Right cardiac atrium (tissue), 5 donors: Measurements from ENCODE around the gene TBC1D22A. TPM values are rescaled to one million over a fixed set of nuclear protein-coding genes. Genes with fewer than 3 reads are reported as not detected.

Source experiments
- ATAC-seq, 2 donors: fragments of 200-7000 bp; cut with Tn5 transposase; one replicate each; pipeline versions ENCODE4 v1.8.0 to v1.9.1; 2020; ENCODE audit warnings: moderate library complexity in 2 of 2, mild to moderate bottlenecking in 1 of 2
- DNase-seq, 3 donors: peaks; one replicate each; pipeline ENCODE4 v3.0.0-alpha.2; 2020
- H3K27ac ChIP-seq: one replicate; pipeline ENCODE4 v1.5.1; 2013; ENCODE audit warnings: mild to moderate bottlenecking, low read length, control low read depth, moderate library complexity
- H3K27me3 ChIP-seq: one replicate; pipeline ENCODE4 v1.6.1; 2013; ENCODE audit not compliant: control insufficient read depth, insufficient read depth
- H3K4me1 ChIP-seq: one replicate; pipeline ENCODE4 v1.6.1; 2013; ENCODE audit warnings: low read length; ENCODE audit not compliant: control insufficient read depth, insufficient read depth
- H3K4me3 ChIP-seq: one replicate; pipeline ENCODE4 v1.5.1; 2013; ENCODE audit warnings: low read length, control low read depth
- H3K9me3 ChIP-seq: one replicate; pipeline ENCODE4 v1.6.1; 2013; ENCODE audit warnings: low read length; ENCODE audit not compliant: control insufficient read depth
- WGBS: extraction: QIAGEN DNeasy Blood & Tissue Kit; methylation state at CpG from one replicate; pipeline ENCODE4 v1.1.7; 2013; 5-methylcytosine and 5-hydroxymethylcytosine counted together
- intact Hi-C, 4 donors: fragments of 100-400 bp; cut with DNase I; formaldehyde crosslinking; loops; one replicate each; pipeline versions ENCODE4 v1.11.0 to v1.14.0; 2022 to 2023
- polyA plus RNA-seq: library from polyadenylated mRNA; stranded (reverse); fragments of 200-250 nt; gene quantifications from one replicate; pipeline ENCODE4 v1.2.3, GENCODE V29; 2013
- total RNA-seq, 4 donors: library from RNA; stranded (reverse); fragmentation: NEBNext Ultra II Directional; extraction: Animal tissue kit (Norgen Biotek cat#: 25700); gene quantifications; one replicate each; pipeline ENCODE4 v1.2.1, GENCODE V29; 2021
- donor health status: healthy with polysubstance abuse.
- donor health status: DM: no; HTN: yes; CAD: no.
- donor health status: DM: no; HTN: no; CAD: no.
- donor health status: DM: no; HTN: yes; CAD: no; lungs with severe emphysema.
- donor health status: DM: yes; HTN: yes; CAD: no.

The TBC1D22A gene
- total and polyA plus RNA-seq, 5 donors, result 12.0 to 17.3 (median 15.7) TPM

- Histone ChIP-seq H3K4me1 (no peaks in the 10 kb centered on the region), H3K27ac (no peak overlapping the region), H3K9me3 (no peaks in the 10 kb centered on the region), H3K27me3 (no peaks in the 10 kb centered on the region), H3K4me3 (no peak overlapping the region)
- intact Hi-C loops, result no loop called here
- DNase-seq, result peak in 1 of 3 donors; percentile 30
- WGBS, result 96% methylated on average over 15 of the region's 15 CpGs
- no peak for ATAC-seq
These were observed 365.0 kb downstream of the TBC1D22A start for GRCh38 chr22:47127441-47127871.

GRCh38 chr22:47128216-47128615 is 365.8 kb downstream of the TBC1D22A start:
- no peaks in the 10 kb centered on the region for H3K4me1 ChIP-seq
- H3K9me3 ChIP-seq, result no peaks in the 10 kb centered on the region
- H3K27me3 ChIP-seq, result no peaks in the 10 kb centered on the region
- DNase-seq (no peak), ATAC-seq (no peak)
- no peak overlapping the region for H3K4me3 ChIP-seq
- WGBS, result 76% methylated on average over 5 of the region's 7 CpGs
- H3K27ac ChIP-seq, result no peak overlapping the region
- intact Hi-C loops, result no loop called here

GRCh38 chr22:47128622-47129215 is 366.3 kb downstream of the TBC1D22A start:
- DNase-seq (peak in 2 of 3 donors; percentile 36 to 42), ATAC-seq (no peak)
- Histone ChIP-seq H3K9me3 (no peaks in the 10 kb centered on the region), H3K4me1 (no peaks in the 10 kb centered on the region), H3K27ac (no peak overlapping the region), H3K4me3 (no peak overlapping the region), H3K27me3 (no peaks in the 10 kb centered on the region)
- intact Hi-C loops, result no loop called here
- 96% methylated on average over 21 of the region's 21 CpGs for WGBS

- ATAC-seq (no peak), DNase-seq (peak in 1 of 3 donors; percentile 28)
- WGBS, result 89% methylated on average over 21 of the region's 21 CpGs
- H3K4me3 ChIP-seq, result no peak overlapping the region
- no peaks in the 10 kb centered on the region for H3K4me1 ChIP-seq
- intact Hi-C loops, result no loop called here
- no peaks in the 10 kb centered on the region for H3K27me3 ChIP-seq
- H3K27ac ChIP-seq, result no peak overlapping the region
- no peaks in the 10 kb centered on the region for H3K9me3 ChIP-seq
These were observed 367.6 kb downstream of the TBC1D22A start for GRCh38 chr22:47129902-47130635.

GRCh38 chr22:47130883-47131631 is 368.6 kb downstream of the TBC1D22A start:
- Histone ChIP-seq H3K27me3 (no peaks in the 10 kb centered on the region), H3K4me3 (no peak overlapping the region), H3K9me3 (no peaks in the 10 kb centered on the region), H3K4me1 (no peaks in the 10 kb centered on the region), H3K27ac (no peak overlapping the region)
- intact Hi-C loops, result no loop called here
- 89% methylated on average over 16 of the region's 16 CpGs for WGBS
- DNase-seq, result peak in 1 of 3 donors; percentile 30
- ATAC-seq, result no peak

- no peaks in the 10 kb centered on the region for H3K27me3 ChIP-seq
- intact Hi-C loops, result no loop called here
- peak in 2 of 3 donors; percentile 42 to 44 for DNase-seq
- WGBS, result 95% methylated on average over 21 of the region's 21 CpGs
- H3K27ac ChIP-seq, result no peak overlapping the region
- no peak for ATAC-seq
- H3K4me3 ChIP-seq, result no peak overlapping the region
- H3K9me3 ChIP-seq, result no peaks in the 10 kb centered on the region
- no peaks in the 10 kb centered on the region for H3K4me1 ChIP-seq
These were observed 369.4 kb downstream of the TBC1D22A start for GRCh38 chr22:47131632-47132427.

- intact Hi-C loops, result no loop called here
- 86% methylated on average over 13 of the region's 13 CpGs for WGBS
- no peak overlapping the region for H3K27ac ChIP-seq
- DNase-seq (peak in 2 of 3 donors; percentile 32 to 42), ATAC-seq (no peak)
- no peaks in the 10 kb centered on the region for H3K27me3 ChIP-seq
- no peaks in the 10 kb centered on the region for H3K9me3 ChIP-seq
- H3K4me3 ChIP-seq, result no peak overlapping the region
- no peaks in the 10 kb centered on the region for H3K4me1 ChIP-seq
These were observed 370.0 kb downstream of the TBC1D22A start for GRCh38 chr22:47132428-47132825.

GRCh38 chr22:47133061-47133969 is 370.9 kb downstream of the TBC1D22A start:
- intact Hi-C loops, result no loop called here
- Histone ChIP-seq H3K4me3 (no peak overlapping the region), H3K27ac (no peak overlapping the region), H3K27me3 (no peaks in the 10 kb centered on the region), H3K4me1 (no peaks in the 10 kb centered on the region), H3K9me3 (no peaks in the 10 kb centered on the region)
- DNase-seq (peak in 2 of 3 donors; percentile 27 to 52), ATAC-seq (no peak)
- WGBS, result 80% methylated on average over 25 of the region's 25 CpGs

- H3K27ac ChIP-seq, result no peak overlapping the region
- intact Hi-C loops, result no loop called here
- no peak overlapping the region for H3K4me3 ChIP-seq
- H3K9me3 ChIP-seq, result no peaks in the 10 kb centered on the region
- DNase-seq (peak in 1 of 3 donors; percentile 11), ATAC-seq (no peak)
- WGBS, result 90% methylated on average over 10 of the region's 10 CpGs
- no peaks in the 10 kb centered on the region for H3K27me3 ChIP-seq
- no peaks in the 10 kb centered on the region for H3K4me1 ChIP-seq
These were observed 371.8 kb downstream of the TBC1D22A start for GRCh38 chr22:47134222-47134621.

GRCh38 chr22:47135338-47135737 is 372.9 kb downstream of the TBC1D22A start:
- 89% methylated on average over 8 of the region's 8 CpGs for WGBS
- DNase-seq (peak in 2 of 3 donors; percentile 21 to 32), ATAC-seq (no peak)
- Histone ChIP-seq H3K27ac (no peak overlapping the region), H3K4me1 (no peaks in the 10 kb centered on the region), H3K9me3 (no peaks in the 10 kb centered on the region), H3K27me3 (no peaks in the 10 kb centered on the region), H3K4me3 (no peak overlapping the region)
- intact Hi-C loops, result no loop called here
